HG03521 (cell line): ENCODE results near the gene KRTAP5-7.
"Not testable (repeated sequence)": the region's sequence is repeated elsewhere in the genome, so short reads cannot be mapped to it uniquely, and the experiment has no call there.

Source experiments
- ATAC-seq: cut with Tn5 transposase; IDR thresholded peaks from one replicate; pipeline ENCODE4 v1.9.1; 2021; ENCODE audit warnings: mild to moderate bottlenecking, moderate library complexity; ENCODE audit not compliant: unreplicated experiment

The KRTAP5-7 gene

GRCh38 chr11:71556018-71556417 lies 29.0 kb downstream of the KRTAP5-7 start:
- ATAC-seq: no peak

GRCh38 chr11:71557257-71557656 lies 30.2 kb downstream of the KRTAP5-7 start:
- no peak for ATAC-seq

- no peak for ATAC-seq
Observed at GRCh38 chr11:71558996-71559395, 31.9 kb downstream of the KRTAP5-7 start.

- no peak for ATAC-seq
Observed at GRCh38 chr11:71562120-71562519, 35.1 kb downstream of the KRTAP5-7 start.

DNA sequence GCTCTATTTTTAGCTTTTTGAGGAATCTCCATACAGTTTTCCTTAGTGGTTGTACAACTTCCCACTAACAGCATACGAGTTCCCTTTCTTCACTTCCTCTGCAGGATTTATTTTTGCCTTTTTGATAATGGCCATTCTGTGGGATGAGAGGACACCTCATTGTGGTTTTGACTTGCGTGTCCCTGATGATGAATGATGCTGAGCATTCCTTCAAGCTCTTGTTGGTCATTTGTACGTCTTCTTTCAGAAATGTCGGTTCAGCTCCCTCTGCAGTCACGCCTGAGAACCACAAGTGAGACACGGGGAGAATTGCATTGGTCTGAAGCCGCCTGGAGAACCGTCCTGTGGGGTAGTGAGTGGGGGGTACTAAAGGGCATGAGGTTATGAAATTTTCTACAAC lies 36.3 kb downstream of the KRTAP5-7 start:
- ATAC-seq: no peak

GRCh38 chr11:71564430-71564829 lies 37.4 kb downstream of the KRTAP5-7 start:
- no peak for ATAC-seq

- no peak for ATAC-seq
Observed at GRCh38 chr11:71565263-71565662, 38.2 kb downstream of the KRTAP5-7 start, which contains the start of gene KRTAP5-10. Gene KRTAP5-10 (plus strand): TSS chr11:71565563. CDS start chr11:71565588, 25 bp downstream.

GRCh38 chr11:71566081-71566620 lies 39.1 kb downstream of the KRTAP5-7 start:
- no peak for ATAC-seq

GRCh38 chr11:71566626-71567599 lies 39.8 kb downstream of the KRTAP5-7 start:
- ATAC-seq: not testable (repeated sequence)

- not testable (repeated sequence) for ATAC-seq
Observed at GRCh38 chr11:71567633-71568032, 40.6 kb downstream of the KRTAP5-7 start.

DNA sequence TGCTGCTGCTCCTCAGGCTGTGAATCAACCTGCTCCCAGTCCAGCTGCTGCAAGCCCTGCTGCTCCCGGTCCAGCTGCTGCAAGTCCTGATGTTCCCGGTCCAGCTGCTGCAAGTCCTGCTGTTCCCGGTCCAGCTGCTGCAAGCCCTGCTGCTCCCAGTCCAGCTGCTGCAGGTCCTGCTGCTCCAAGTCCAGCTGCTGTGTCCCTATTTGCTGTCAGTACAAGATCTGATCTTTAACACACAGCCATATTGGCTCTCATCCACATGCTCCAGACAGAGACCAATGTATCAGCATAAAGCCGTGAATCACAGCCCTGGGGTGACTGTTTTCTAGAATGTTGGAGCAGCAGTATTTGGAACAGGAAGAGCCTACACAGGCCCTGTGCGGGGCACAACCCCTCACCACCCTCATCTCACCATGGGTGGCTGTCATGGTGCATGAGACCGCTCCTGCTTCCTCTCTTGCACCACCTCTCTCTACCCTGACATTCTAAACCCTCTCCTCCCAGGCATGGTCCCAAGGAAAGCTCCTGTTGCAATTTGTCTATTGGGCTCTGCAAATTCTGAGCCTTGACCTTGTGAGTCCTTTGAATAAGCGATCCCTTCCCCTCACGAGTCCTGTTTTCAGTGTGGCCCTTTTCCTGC lies 41.8 kb downstream of the KRTAP5-7 start:
- ATAC-seq: no peak

GRCh38 chr11:71571101-71571850 lies 44.2 kb downstream of the KRTAP5-7 start:
- ATAC-seq: not testable (repeated sequence)

DNA sequence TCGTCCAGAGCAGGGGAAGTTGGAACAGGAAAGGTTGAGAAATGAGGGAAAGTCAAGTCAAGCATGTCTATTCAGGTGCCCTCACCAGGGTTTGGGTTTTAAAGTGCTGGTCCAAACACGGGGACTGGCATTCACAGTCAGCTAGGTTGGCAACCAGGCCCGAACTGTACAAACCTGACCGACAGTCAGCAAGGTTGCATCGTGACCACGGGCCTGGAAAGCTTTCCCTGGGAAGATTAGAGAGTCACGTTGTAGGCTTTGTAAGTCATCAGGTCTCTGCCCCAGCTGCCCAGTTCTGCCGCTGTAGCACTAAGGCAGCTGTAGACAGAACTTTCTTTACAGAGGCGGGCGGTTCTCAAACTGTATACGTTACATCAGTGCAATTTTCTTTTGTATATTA lies 45.7 kb downstream of the KRTAP5-7 start:
- ATAC-seq: no peak

GRCh38 chr11:71574418-71574817 lies 47.4 kb downstream of the KRTAP5-7 start:
- no peak for ATAC-seq

DNA sequence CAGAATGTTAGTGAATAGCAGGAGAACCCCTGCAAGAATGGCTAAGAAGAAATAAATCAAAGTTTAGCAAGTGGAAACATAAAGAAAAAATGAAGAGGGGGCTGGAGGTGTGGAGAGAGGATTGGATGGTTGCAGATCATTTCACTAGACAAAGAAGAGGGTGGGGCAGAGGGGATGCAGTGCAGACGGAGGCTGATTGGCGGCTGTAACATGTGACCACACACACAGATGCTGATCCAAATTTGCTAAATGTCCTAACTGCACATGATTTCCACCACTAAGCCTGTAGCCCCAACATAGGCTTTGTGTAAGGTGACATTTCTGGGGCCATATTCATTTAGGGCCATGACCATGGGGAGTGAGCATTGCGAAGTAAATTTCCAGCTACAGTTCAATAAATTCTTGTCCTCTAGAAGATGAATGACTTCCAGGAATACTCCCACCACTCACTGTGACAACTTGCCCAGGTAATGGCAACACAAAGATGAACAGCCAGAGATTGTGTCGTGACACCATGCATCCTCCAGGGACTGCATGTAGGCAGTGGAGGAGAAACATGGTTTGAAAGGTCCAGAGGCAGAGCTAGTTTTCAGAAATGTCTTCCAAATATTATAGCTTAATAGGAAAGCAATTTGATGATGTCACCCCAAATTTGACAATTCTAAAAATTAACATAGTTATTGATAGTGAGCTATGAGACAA lies 48.8 kb downstream of the KRTAP5-7 start:
- ATAC-seq: no peak

DNA sequence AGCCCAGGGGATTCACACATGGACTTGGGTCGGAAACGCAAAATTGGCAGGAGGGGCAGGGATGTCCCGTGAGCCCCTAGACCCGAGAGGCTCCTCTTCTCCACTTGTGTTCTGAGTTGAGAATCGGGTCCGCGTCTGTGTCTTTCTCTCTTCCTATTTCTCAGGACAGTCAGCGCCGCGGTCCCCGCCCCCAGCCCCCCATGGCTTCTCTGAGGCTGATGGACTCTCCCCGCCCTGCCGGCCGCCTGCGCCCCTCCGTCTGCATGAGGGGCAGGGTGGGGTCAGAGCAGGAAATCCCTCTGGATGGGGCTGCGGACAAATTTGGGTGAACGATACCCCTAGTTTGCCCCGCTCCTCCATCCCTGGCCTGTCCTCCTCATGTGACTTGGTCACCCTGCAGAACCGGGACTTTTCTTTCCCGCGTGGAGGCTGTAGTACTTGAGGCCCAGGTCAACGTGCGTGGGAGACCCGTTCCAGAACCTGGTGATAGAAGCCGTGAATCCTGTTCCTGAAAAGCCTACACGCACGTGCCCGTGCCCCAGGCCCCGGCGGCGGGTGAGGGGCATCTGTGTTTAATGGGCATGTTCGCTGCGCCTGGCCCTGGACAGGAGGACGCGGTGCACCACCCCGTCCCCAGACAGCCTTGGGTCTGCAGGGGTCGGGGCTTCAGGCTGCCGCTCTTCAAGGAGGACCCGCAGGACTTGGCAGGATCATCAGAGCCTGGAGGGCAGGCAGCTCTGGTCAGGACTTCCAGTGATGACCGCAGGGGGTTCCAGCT lies 49.8 kb downstream of the KRTAP5-7 start:
- ATAC-seq: not testable (repeated sequence)

GRCh38 chr11:71577469-71578004 lies 50.5 kb downstream of the KRTAP5-7 start:
- no peak for ATAC-seq
